Islet precursor cell (in vitro differentiated cells): ENCODE results near the gene HYCC1.

Experiments
- DNase-seq: peaks from one replicate; pipeline ENCODE4 v3.0.0-alpha.2; 2018

The HYCC1 gene

DNA sequence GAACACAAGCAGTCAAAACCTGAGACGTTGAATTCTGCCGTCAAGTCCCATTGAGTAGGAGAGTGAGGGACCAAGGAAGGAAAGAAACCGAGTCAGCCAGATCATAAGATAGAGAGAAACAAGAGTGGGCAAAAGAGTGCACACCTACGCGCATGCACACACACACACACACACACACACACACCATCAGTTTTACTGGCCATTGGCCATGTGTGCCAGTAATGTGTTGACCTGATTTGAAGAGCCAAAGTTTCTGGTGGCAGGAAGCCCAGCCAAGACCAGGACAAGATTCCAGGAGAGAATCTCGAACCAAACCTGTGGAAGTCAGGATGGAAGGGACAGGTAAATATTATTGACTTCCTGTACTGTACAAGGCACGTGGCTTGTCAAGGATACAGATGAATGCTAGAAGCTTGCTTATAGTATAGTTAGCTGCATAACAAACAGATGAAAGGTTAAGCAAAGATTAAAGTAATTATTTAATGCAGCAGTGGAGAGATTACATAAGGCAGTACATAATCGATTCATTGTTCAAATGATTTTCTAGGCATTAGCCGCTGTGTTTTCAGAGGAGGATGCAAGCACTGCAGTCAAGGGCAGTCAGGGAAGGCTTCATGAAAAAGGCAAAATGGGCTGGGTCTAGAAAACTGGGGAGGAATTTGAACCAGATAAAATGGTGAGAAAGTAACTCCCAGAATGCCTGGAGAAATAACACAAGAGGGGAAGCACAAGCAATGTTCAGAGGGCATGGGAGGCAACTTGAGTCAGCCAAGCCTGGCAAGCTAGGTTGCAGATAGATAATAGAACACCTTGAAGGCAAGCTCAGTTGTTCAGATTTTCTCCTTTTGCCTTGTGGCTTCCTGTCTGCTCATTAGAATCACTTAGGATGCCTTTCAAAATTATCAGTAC, 2.7 kb upstream of the HYCC1 start:
- DNase-seq: no peak

DNA sequence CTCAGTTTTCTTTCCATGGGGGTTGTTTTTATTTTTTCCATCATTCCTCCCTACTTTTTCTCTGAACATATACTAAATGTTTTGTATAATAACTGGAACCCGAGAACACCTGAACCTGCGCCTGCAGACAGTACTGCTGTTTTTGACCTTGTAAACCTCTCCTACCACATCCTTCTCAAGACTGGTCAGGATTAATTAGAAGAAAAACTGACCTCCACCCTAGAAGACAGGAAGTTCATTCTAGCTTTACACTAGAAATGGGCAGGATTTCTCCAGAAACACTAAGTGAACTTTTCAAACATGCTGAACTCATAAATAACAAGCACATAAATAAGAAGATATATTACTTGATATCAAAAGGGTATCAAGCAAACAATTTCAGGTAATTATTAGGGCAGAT, 751 bp upstream of the HYCC1 start:
- no peak for DNase-seq

DNA sequence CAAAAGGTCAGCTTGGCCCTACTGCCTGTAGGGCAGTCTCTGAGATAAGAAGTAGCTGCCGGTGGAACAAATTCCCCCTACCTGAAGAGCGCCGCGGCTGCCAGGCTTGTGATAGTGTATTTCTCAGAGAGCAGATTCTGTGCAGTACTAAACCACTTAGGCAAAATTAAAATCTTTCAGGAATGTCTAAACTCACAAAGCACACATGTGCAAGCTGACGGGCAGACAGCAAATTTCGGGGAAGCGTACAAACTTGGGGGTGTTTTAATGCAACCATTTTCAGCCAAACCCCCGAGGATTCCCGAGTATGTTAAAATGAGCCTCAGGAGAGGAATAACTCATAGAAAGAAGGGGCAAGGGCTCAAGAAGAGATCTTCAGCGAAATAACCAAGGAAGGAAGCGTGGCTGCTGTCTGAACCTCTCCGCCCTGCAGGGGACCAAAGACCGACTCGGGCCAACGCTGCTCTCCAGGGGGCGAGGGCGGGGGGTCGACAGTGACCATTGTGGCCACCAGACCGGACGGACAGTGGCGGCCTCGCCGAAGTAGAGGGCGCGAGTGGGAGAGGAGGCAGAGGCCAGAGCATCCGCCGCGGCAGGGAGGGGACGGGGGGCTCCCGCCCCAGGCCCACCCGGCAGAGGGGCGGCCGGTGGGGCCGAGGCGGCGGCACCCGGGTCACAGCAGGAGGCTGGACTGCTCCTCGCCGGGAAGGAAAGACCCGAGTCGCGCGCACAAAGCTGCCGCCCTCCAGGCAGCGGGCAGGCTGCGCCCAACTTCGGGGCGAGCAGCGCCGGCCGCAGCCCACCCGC, 819 bp downstream of the HYCC1 start:
- peak; percentile 79 for DNase-seq

DNA sequence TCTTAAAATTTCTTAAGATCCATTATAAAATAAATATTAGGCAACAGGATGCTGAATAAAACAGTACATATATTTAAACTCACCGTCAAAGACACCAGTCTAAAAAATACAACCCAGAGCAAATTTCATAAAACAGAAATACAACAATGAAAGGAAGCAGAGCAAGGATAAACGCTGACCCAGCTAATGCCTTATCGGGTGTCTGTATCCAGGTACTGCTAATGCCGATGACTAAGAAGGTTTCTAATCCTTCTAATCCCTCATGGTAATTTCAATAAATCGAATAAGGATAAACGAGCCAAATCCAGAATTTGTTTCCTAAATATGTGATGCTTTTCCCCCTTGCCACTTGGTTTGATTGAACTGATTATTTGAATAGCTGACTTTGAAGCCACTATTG, 1.7 kb downstream of the HYCC1 start:
- no peak for DNase-seq

DNA sequence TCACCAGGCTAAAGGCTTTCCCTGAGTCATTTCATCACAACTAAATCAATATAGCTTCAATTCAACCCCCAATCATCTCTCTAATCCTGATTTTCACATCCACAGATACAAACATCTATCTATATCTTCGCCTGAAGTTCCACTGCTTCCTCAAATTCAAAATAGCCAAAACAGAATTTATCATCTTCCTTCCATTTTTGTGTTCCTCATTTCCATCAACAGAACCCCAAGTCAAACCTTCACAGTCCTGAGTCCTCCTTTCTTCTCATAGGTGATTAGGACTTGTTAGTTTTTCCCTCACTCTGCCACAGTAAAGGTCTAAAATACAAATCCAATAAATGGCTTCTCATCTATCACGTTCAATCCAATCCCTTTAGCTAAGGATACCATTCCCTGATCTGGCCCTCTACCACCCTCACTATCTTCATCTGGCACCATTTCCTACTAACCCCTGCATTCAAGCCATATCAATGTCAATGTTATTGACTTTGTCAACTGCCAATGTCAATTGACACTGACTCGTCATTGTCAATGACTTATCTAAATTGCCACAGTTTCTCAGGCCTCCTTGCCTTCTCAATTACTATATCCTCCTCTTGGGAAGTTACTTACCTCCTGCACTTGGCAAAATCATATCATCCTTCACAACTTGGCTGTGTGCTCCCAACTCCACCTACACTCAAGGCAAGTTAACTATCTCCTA, 2.6 kb downstream of the HYCC1 start:
- no peak for DNase-seq

DNA sequence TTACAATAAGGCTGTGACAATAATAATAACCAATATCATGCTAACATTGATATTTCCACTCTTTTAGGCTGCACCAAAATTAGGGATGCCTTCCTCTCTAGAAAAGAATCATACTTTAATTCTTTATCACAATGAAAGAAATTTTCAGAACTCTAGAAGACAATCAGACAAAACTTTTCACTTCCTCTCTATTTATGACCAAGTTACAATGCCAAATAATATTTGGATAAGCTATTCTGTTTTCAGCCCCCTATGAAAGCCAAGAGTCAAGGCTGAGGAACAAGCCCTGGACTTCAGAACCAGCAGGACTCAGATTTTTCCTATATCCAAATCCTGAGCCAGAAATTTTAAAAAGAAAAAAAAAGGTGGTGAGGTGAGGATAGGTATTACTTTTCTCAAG, 4.6 kb downstream of the HYCC1 start:
- DNase-seq: no peak

DNA sequence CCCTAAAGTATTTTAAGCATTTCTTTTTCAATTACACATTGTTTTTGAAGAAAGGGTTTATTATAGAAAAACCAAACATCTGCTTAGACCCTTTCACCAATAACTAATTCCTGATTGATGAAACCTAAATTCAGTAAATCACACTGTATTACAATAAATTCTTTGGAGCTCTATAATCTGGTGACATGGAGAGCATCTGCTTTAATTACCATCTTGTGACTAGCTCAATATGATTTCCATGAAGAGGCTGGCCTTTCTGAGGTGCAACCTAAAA, 9.7 kb downstream of the HYCC1 start:
- DNase-seq: no peak

DNA sequence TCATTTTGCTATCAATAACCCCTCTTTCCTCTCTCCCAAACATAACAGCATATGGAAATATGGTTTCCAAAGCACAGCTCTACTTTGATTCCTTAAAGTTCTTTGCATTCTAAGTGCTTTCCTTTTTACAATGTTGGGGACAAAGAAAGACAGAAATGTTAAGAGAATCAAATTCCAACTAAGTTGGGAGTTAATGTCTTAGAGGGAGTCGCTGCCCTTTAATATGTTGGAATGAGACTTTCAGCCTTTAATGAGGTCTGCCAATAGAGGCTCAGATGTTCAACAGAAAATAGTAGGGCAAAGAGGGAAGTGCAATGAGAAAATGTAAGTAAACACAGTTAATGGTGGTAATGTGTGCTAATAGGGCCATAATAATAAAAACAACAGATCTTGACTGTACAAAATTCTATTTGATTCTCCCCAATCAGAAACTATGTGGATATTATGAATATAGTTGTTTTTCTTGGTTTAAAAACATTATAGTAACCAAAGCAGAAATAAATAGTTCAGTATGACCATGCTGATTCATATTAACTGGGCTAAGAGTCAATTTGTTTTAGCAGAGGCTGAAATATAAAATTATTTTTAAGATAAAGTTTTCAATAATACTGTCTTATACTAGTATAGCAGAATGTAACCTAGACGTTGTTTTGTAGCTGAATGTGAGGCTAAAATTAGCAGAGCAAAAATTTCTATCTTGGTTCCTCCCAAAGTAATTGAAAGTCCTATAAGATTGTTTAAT, 10.3 kb downstream of the HYCC1 start:
- DNase-seq: no peak

DNA sequence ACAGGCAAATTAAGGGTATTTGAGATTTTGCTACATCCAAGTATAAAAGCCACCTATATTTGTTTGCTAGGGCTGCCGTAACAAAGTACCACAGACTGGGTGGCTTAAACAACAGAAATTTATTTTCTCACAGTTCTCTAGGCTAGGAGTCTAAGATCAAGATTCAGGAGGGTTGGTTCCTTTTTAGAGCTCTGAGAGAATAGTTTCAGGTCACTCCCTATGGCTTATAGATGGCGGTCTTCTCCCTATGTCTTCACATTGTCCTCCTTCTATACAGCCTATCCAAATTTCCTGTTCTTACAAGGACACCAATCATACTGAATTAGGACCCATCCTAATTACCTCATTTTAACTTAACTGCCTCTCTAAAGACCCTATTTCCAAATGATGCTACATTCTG, 11.2 kb downstream of the HYCC1 start:
- DNase-seq: no peak

DNA sequence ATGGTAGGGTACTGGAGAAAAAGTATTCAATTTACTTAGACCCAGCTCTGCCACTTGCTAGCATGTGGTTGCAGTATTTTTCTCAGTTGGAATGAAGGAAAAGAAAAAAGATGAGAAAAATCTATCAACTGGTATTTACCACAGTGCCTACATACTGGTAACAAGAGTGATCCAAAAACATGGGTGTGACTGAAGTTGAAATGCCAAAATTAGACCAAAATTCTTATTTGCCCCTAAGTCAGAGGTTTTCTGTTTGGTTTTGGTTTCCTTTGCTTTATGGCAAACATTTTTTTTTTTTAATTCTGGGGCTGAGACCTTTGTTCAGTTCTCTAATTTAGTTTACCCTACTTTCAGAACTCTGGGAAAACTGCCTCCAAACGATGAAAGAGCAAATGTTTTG, 12.3 kb downstream of the HYCC1 start:
- DNase-seq: no peak

DNA sequence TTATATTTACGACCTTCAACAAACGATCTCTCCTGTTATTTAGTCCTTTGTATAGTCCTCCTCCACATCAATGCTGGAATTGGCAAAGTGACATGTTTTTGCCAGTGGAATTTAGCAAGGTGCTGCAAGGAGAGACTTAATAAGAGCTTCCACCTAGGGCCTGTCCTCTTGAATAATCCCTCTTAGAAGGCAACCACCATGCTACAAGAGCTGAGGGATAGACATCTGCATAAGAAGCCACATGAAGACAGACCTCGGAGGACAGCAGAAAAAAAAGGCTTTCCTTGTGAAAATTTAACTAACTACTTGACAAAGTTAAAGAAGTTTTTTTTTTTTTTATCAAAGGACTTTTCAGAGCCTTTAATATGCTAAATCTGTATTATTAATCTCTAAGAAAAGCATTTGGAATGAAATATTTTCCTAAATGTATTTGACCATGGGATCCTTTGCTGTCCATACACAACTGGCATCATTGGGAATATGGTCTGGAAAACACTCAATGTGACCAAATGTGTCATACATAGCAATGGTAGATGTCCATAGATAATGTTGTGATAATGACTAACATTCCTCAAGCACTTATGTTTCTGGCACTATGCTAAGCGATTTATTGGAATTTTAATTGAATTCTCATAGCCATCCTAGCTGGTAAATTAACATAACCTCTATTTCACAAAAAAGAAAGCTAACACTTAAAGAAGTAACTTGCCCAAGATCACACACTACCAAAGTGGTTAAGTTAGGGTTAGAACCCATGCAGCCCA, 13.2 kb downstream of the HYCC1 start:
- DNase-seq: no peak

DNA sequence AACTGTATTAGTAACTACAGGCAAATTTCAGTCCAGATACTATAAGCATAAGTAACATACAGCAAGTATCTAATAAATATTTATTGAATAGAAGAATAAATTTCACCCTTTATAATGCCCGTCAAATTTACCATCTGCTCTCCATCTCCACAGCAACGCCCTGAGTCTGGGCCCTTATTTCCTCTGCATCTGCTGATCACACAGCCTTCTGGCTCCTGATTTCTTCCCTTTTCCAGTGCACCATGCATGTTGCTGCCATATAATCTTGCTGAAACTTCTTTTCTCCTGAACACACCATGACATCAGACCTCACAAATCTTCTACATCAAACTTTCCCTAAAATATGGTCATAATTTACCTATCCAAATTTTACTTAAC, 15.4 kb downstream of the HYCC1 start:
- no peak for DNase-seq

DNA sequence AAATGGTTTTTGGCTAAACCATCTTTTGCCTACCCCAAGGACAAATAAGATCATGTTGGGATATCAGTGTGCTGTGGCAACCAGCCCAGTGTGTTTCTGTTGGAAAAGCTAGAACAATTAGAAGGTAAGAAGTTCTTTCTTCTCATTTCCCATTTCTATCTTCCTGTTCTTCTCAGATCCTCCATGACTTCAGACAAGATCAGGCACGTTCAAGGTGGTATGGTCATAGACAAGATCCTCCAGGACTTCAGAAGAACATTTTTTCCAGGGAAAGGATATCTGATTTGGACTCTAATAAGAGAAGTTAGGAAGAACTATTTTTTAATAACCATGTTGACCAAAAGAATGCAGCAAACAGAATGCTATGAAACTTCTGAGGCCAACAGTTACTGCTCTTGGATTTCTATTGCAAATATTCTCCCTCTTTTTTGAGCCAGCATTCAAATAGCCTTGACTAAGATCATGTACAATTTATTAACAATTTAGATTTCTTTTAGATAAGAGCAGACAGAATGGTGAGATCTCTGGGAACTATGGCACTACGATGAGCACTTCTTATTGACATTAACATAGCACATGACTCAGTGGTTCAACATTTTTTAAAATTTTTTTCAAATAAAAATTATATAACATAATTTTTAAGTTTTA, 15.9 kb downstream of the HYCC1 start:
- no peak for DNase-seq

DNA sequence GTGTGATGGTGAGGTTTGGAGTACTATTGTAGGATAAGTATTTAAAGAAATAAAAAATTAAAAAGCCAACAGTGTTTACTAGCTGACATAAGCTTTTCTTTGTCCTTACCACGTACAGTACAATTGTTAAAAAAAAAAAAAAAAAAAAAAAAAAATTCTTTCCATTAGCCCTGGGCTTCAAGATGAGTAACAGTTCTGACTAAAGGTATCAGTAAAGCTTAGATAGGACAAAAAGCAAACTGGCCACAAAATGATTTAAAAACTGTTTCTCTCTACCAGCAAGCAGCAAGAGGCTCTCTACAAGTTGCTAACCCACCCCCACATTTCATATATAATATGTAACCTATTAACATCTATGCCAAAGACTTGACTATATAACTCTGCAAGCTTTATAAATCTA, 17.5 kb downstream of the HYCC1 start:
- DNase-seq: no peak

DNA sequence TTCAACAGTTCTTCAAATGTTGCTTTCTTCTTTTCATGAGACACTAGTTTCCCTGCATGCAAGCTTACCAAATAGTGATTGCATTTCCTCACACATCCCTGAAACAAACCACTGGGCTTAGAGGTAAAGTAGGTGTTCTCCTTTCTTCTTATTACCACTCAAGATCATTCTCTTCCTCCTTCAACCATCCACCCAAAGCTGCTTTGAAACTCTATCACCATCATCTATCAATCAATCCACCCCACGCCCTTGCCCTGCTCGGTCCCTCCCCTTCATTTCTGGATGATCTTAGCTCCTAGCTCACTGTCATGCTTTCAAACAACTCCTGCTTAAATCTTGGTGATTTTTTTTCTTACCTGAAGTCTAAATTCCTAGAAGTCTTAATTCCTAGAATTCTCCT, 18.9 kb downstream of the HYCC1 start:
- DNase-seq: no peak

DNA sequence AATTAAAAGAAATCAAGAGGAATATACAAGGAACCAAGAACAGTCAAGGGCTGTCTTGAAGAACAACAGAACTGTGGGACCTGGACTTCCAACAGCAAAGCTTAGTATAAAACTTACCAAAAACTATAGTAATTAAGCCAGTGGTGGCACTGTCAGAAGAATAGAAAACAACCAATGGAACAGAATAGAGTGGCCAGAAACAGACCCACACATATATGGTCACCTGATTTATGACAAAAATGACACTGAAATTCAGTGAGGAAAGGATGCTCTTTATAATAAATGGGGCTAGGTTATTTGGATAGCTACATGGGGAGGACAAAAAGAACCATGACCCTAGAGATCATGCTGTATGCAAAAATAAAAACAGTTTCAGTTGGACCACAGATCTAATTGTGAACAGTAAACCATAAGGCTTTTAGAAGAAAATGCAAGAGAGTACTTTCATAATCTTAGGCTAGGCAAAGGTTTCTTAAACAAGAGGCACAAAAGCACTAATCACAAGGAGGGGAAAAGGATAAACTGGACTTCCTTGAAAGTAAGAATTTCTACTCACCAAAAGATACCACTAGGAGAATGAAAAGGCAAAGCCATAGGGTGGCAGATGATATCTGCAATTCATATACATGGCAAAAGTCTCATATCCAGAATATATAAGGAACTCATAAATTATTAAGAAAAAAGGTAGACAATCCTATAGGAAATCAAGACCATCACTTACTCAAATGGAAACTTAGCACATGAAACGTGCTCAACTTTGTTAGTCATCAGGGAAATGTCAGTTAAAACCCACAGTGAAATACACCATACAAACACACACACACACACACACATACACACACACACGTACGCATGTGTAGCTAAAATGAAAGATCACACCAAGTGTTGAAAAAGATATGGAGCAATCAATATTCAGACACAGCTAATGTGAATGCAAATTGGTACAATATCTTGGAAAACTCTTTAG, 20.8 kb downstream of the HYCC1 start:
- no peak for DNase-seq

DNA sequence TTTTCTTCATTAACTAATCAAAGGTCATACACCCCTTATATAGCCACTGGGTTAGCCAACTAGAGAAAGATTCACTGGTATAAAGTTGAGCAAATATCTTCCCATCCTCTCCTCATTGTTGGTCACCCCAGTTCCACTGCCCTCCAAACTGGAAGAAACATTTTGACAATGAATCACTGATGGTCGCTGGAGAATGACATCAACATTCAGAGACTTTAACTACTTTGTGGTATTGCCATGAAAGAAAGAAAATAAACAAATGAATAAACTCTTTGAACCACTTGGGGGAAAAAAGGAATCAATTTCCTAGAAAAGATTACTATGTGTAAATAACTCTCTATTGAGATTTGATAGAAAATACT, 23.4 kb downstream of the HYCC1 start:
- no peak for DNase-seq

DNA sequence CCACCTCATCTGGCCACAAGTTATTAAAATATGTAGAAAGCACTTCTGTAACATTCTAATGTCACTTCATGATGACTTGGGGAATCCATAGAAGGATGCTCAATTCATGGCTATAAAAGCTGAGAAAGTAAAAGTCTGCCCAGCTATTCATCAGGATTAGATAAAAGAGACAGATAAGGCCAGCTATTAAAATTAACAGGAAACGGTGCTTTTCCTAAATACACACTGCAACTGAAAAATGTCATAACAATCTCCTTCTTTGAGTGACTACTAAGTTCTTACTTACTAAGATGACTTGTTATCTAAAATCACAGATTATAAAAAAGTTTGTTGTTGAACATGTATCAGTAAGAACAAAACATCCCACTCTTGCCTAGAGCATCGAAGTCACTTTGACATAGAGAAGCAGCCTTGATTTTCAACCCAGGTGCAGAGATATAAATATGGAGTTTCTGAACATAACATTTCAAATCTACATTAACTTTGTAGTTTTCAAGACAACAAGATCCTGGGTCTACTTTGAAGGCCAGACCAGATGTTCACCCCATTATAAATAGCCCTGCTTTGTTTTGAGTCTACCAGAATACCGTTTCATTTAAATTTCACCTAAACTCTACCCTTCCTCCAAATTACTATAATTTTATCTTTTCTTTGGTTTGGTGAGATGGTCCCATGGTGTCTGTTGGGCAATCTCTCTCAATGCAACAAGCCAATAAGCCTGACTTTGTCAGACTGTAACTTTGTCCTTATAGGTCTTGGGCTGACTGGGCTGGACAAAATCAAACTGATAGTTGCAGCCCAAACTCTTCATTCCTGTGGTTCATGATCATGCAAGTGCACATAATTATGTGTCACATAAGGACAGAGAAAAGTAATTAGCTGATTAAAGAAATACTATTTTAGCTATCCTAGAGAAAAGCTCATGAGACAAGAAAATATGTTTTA, 24.0 kb downstream of the HYCC1 start:
- no peak for DNase-seq

DNA sequence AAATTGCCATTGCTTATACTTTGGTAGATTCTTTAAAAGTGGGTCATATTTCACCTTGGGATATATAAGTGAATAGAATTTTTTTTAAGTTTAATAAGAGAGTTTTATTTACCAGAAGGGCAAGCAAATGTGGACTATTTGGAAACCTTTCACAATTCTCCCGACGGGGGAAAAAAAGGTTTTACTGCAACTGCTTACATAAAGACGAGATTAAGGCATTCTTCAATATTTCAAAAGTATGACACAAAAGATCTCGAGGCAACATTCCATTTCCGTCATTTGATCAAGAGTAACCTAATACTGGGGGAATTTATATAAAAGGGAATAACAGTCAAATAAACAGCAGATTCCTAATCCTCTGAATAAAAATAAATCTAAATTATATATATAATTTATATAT, 28.5 kb downstream of the HYCC1 start:
- DNase-seq: no peak
